HT1080 (cell line): ENCODE results near the gene CA5A. TPM values are rescaled to one million over a fixed set of nuclear protein-coding genes. Genes with fewer than 3 reads are reported as not detected.
"Not testable (repeated sequence)": the region's sequence is repeated elsewhere in the genome, so short reads cannot be mapped to it uniquely, and the experiment has no call there.

Experiments
- DNase-seq: peaks from one replicate; pipeline ENCODE4 v3.0.0-alpha.2; 2015; ENCODE audit warnings: low read depth
- polyA plus RNA-seq, 2 experiments: library from polyadenylated mRNA; depleted of rRNA; stranded (reverse); fragments of >200 nt; gene quantifications; 2 replicates each; pipeline ENCODE4 v1.2.3, GENCODE V29; 2015
- total RNA-seq: library from RNA; depleted of rRNA; stranded (reverse); fragments of >200 nt; shearing (Covaris generic); gene quantifications from 2 replicates; pipeline ENCODE4 v1.2.3, GENCODE V29; 2014; rRNA removed

Gene CA5A
- not detected in 2 replicates for total RNA-seq
- polyA plus RNA-seq (2015; cell fraction: cytosol; rRNA removed): not detected in 2 replicates
- not detected in 2 replicates for polyA plus RNA-seq (2015; cell fraction: nucleus; rRNA removed)

DNA sequence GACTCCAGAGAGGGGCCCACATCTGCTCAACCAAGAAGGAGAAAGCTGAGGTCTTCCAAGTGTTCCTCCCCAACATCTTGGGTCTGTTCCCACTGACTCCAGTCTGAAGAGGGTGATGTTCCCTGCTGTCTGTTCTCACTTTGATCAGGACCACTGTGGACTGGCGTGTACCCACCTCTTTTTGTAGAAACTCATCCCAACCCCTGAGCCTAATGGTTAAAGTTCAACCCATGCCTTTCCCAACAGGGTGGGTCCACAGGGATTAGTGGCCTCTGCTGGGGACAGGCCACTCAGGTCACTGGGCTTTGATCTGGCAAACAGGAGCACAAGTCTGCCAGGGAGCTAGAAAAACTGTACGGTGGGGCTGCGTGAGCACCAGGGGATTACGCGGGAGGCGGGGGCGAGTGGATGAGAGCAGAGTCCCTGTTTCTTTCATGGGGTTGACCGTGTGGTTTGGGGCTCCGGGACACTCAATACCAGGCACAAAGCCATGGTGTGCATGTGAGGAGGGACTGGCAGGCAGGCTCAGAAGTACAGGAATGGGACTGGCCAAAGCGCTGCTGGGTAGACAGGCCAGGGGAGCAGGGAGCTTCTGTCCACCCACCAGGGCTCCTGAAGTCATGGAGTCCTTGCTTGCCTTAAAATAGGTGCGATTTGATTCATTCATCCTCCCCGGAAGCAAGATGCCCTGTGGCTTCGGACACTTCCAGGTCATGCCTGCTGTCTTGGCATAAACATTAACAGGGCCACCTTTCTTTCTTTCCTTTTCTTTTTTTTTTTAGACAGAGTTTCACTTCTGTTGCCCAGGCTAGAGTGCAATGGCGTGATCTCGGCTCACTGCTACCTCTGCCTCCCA lies at the start of gene CA5A:
CA5A (minus strand) TSS at position 155 of the 856 bp plus-strand sequence; CDS start at position 76, 79 bp downstream.
- DNase-seq: no peak

- DNase-seq: not testable (repeated sequence)
Measured at GRCh38 chr16:87985493-87985892, 49.2 kb upstream of the CA5A start.

DNA sequence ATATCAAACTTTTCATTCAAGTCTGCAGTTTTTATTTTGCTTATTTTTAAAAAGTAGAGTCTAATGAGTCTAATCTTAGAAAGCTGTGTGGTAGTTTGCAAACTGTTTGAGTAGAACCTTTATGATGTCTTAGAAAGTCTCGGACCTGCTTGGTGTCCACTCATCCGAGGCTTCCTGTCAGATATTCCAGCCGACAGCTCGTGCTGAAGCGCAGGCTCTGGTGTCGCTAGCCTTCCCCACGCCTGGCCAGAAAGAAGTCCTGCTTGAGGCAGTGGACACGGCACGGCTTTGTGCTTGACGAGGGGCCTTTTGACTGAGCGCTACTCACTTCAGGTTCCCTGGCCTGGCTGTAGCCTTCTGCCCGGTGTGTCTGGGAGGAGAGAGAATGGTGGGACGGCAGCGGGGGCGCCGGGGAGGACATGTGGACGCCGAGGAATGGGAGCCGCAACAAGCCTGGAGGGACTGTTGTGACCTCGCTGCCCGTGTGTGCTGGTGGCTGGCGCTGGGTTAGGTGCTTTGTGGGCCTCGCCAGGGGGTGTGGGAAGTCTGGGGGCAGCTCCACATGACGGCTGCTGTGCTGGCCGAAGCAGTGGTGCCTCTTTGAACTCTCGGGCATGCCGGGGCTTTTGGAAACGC lies 48.4 kb upstream of the CA5A start:
- no peak for DNase-seq

DNA sequence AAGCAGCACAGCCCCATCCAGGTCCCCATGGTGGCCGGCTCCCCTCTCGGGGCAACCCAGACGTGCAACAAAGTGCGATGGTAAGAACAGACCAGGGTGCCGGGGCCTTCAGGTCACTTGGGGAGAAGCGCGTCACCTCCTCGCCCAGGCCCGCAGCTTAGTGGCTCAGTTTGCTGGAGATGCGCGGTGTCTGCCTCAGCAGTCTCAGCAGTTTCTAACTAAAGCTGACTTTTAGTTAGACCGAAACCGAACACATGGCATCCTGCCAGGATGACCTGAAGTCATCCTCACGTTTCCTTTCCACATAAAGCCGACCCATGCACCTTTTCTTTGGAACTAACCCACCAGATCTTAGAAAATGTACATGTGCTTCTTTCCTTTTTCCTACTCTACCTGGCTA lies 47.9 kb upstream of the CA5A start:
- DNase-seq: not testable (repeated sequence)

DNA sequence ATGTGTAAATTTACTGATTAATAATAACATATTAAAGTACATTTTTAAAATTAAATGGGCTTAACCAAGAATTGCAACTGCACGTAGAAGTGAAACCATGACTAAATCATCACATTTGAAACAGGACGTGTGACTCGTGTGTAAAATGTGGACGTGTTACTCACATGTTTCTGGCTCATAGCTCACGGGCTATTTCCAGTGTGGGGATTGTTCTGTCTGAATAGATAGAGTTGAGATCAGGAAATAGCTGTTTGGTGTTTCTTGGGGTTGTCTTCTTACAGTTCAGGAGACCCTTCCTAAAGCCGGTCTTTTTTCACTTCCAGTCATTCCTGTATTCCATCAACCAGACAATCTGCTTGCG lies 47.4 kb upstream of the CA5A start:
- peak; percentile 15 for DNase-seq

DNA sequence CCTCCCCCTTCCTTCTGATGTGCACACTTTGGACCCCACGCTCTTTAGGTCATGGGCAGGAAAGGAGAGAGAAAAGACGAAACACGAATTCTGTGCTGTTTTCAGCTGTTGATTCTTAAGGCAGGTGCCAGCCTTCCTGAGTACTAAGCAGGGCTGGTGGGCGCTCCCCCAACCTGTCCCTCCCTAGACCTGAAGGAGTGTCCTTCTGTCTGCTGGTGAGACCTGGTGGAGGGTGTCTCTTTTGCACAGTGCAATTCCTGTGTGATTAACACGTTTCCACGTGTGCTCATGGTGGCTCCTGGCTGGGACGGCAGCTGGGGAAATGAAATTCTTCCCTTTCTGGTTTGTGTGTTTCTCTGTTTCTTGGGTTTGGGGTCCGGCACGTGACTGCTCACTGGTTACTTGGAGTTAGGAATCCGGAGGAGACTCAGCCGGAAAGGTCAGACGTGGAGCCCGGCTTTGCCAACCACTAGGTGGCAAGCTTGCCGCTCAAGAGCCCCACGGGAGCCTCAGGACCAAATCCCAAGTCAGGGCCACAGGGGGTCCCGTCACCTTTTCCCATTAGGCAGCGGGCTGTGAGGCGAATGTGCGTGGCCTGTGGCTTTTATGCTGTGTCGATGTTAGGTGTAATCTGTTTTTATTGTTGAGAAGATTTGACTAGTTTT lies 46.9 kb upstream of the CA5A start:
- DNase-seq: peak; percentile 15

DNA sequence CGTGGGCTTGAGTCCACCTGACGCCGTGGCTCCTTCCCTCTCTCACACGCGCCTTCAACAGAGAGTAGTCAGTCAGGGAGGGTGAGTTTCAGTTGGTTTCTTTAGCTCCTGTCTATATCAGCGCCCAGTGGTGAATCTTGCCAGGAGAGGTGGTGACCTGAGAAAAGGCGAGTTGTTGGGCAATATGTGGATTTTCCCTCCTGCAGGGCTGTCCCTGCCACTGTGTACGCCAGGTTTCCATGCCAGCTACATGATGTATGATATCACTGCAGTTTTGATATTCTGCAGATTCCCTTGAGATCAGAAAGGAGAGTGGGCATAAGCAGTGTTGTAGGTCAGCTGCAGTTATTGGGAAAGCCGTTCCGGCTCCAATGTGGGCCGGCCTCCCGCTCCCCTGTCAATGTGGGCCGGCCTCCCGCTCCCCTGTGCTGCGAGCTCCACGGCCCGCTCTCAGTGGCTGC lies 46.3 kb upstream of the CA5A start:
- DNase-seq: no peak

DNA sequence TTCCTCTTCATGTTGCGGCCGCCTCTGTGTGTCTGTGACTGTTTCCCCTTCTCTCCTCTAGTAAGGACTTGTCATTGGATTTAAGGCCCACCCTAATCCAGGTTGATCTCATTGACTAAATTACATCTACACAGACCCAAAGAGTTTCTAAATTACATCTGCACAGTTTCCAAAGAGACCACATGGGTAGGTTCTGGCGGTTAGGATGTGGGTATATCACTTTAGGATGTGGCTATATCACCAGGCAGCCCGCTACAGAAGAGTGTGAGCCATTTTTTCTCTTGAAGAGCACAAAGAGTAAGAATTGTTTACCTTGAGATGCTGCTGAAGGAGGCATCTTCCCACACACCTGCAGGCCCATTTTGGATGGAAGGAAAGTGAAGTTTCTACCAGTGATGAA lies 45.0 kb upstream of the CA5A start:
- not testable (repeated sequence) for DNase-seq

DNA sequence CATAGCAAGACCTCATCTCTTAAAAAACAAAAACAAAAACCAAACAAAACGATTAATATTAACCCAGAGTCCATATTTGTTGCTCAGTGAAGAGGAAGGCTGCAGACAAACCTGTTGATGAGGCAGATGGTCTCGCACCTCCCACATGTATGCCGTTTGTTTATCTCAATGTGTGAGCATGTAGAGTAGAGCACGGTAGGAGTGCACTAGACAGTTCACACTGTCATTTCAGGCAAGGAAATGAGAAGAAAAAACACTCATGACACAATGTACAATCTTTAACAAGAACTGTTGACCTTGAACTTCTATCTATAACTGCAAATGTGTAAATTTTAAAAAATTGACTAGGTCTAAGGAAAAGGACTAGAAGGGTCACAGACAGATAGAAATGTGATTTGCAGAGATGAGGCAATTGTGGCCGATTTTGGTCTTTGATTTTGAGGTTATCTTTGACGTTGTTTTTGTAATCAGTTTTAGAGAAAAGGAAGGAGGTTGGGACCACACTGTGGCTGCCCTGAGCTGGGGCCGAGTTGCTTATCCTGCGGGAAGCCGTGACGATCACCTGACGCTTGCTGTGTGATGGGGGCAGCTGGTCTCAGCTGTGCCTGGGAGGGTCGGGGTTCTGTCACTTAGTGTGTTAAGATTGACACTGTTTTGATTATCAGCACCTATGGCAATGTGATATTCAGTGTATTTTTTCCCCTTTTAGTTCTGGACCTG lies 43.7 kb upstream of the CA5A start:
- DNase-seq: not testable (repeated sequence)

DNA sequence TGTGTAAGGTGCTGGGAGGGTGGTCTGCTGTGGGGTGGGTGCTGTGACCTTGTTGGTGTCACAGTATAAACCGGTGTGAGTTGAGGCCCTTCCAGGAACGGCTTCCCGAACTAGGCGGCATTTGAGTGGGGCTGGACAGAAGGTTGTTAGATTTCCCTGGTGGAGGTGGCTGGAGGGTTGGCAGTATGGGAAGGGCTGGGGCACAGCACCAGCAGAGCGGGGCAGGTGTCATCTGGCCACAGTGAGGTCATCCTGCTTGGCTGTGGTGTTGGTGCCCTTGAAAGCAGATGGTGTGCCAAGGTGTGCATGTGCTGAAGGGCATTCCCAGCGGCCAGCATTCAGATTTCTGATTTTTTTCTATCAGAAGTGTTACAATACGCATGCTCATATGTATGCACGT lies 43.0 kb upstream of the CA5A start:
- DNase-seq: no peak

DNA sequence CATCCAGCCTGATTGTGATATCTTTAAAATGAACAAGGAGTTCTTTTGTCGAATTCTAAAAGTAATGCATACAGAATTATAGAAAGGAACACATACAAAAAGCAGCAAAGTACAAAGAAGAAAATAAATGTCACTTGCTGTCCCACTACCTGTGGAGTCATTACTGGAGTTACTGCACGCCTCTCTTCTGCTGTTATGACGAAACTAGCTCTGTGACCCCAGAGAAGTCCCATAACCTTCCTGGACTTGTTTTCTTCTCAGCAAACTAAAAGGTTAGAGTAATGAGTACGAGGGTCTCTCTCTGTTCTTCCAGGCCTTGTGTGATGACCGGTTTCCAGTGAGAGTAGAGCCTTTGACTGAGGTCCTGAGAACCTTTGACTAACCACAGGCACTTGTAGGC lies 41.8 kb upstream of the CA5A start:
- DNase-seq: no peak

GRCh38 chr16:87976665-87977064 lies 40.3 kb upstream of the CA5A start:
- DNase-seq: no peak

DNA sequence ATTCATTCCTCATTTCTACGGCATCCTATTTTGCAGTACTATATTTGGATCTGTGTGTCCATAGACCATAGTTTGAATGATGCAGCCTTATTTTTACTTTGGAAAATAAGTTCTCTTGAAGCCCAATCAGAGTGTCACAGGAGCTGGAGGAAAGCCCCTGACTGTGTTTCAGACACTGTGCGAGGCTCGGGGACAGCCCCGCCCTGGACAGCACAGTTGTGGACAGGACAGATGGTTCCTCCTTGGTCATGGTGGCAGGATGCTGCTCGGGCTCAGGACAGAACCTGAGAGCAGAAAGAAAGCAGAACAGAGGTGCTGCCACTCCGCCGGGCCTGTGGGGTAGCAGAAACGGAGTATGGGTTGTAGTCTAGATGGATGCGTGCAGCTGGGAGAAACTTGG lies 37.8 kb upstream of the CA5A start:
- no peak for DNase-seq

- no peak for DNase-seq
Measured at GRCh38 chr16:87973717-87974116, 37.4 kb upstream of the CA5A start.

GRCh38 chr16:87971933-87972332 lies 35.6 kb upstream of the CA5A start:
- DNase-seq: no peak

- DNase-seq: no peak
Measured at GRCh38 chr16:87970186-87970585, 33.9 kb upstream of the CA5A start.

GRCh38 chr16:87968541-87968940 lies 32.2 kb upstream of the CA5A start:
- no peak for DNase-seq

DNA sequence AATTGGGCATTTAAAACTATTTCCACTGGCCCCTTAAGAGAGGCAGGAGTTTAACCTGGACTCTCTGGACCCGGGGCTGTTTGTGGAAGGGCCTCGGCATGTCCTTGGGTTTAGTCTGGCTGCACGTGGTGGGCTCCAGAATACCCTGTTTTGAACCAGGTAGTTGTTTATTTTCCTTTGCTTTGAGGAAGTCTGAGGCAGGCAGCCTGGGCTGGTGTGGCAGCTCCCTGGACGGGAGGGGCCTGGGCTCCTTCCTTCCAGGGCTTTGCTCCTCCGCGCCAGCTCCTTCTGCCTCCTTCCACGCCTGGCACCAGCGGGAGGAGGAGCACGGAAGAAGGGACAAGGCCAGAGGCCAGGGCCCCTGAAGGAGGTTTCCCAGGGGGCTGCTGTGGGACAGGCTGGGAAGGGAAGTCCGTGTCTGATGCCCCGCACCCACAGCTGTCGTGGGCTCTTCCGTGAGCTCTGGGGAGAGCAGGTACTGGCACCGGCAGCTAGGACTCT lies 30.4 kb upstream of the CA5A start:
- DNase-seq: no peak

- DNase-seq: no peak
Measured at GRCh38 chr16:87966064-87966645, 29.8 kb upstream of the CA5A start.

DNA sequence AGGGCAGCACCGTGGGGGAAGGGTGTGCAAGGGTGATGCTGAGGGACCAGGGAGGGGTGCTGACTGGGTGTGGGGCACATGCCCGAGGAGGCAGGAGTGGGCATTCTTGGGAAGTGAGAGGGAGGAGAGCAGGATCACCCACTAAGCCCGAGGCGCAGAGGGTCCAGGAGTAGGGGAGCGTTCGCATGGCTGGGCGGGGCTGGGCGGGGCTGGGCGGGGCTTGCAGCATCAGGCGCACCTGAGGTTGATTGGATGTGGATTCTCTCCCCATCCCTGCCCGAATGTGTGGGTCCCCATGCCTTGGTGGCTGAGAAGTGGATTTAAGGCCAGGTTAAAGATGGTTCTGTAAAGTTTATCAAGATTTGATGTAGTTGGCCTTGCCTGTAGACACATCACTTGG lies 29.1 kb upstream of the CA5A start:
- DNase-seq: no peak
